ENCODE measurements around the gene BPIFA3. TPM values are rescaled to one million over a fixed set of nuclear protein-coding genes. Genes with fewer than 3 reads are reported as not detected.
A peak's percentile ranks its signal among the peaks of the same experiment; 100 is the strongest.

Gene BPIFA3
- total RNA-seq, 1 donor from 2014 or later = not detected

GRCh38 chr20:33240923-33241322 is 23.8 kb downstream of the BPIFA3 start:
- H3K27me3 Mint-ChIP-seq (ENCODE audit: insufficient read depth, low read depth) = peaks cover 7% of the 10 kb centered on the region
- no peak overlapping the region for H3K4me3 Mint-ChIP-seq

GRCh38 chr20:33242319-33243100 is 25.4 kb downstream of the BPIFA3 start:
- H3K27me3 Mint-ChIP-seq (ENCODE audit: insufficient read depth, low read depth) = peaks cover 7% of the 10 kb centered on the region
- H3K4me3 Mint-ChIP-seq = no peak overlapping the region
- no peaks in the 10 kb centered on the region for H3K27me3 ChIP-seq

More at GRCh38 chr20:33240923-33241322, 23.8 kb downstream of the BPIFA3 start:
- Mint-ChIP-seq H3K36me3 (no peaks in the 10 kb centered on the region), H3K27ac (no peak overlapping the region), H3K9me3 (no peaks in the 10 kb centered on the region), H3K4me1 (no peaks in the 10 kb centered on the region)
- TF ChIP-seq EZH2phosphoT487 (IDR thresholded peaks at IDR 0.05) = no peak
- no peak for TF ChIP-seq EZH2 (IDR thresholded peaks at IDR 0.05)
- no peak for TF ChIP-seq CTCF (IDR thresholded peaks at IDR 0.05)
- Histone ChIP-seq H3K36me3 (no peaks in the 10 kb centered on the region), H4K20me1 (ENCODE audit: low read depth) (no peaks in the 10 kb centered on the region), H3K79me2 (ENCODE audit: low read depth) (no peaks in the 10 kb centered on the region), H3K4me1 (no peaks in the 10 kb centered on the region), H3K27me3 (peaks cover 15% of the 10 kb centered on the region), H3K27ac (no peak overlapping the region), H3K9me3 (ENCODE audit: low read depth) (no peaks in the 10 kb centered on the region), H3K4me3 (no peak overlapping the region), H3K9ac (no peak overlapping the region), H3K4me2 (no peak overlapping the region), H3F3A (ENCODE audit: low read depth) (no peaks in the 10 kb centered on the region), H2AFZ (replicated peaks) (no peak overlapping the region)
- DNase-seq (ENCODE audit: low spot score) = no peak

GRCh38 chr20:33246077-33246476 is 28.9 kb downstream of the BPIFA3 start:
- H3K9me3 ChIP-seq (ENCODE audit: low read depth) = no peaks in the 10 kb centered on the region
- no peaks in the 10 kb centered on the region for H3K27me3 ChIP-seq
- Mint-ChIP-seq H3K36me3 (no peaks in the 10 kb centered on the region), H3K27ac (no peak overlapping the region), H3K4me1 (no peaks in the 10 kb centered on the region), H3K27me3 (ENCODE audit: insufficient read depth, low read depth) (peaks cover 6% of the 10 kb centered on the region), H3K9me3 (no peaks in the 10 kb centered on the region), H3K4me3 (no peak overlapping the region)
- H3K4me1 ChIP-seq = no peaks in the 10 kb centered on the region
- H3K9ac ChIP-seq = no peak overlapping the region
- no peak overlapping the region for H3K4me3 ChIP-seq
- H3F3A ChIP-seq (ENCODE audit: low read depth) = no peaks in the 10 kb centered on the region
- H3K4me2 ChIP-seq = no peak overlapping the region
- DNase-seq (ENCODE audit: low spot score) = no peak
- H2AFZ ChIP-seq (replicated peaks) = no peak overlapping the region
- no peaks in the 10 kb centered on the region for H4K20me1 ChIP-seq (ENCODE audit: low read depth)
- H3K27ac ChIP-seq = no peak overlapping the region
- no peaks in the 10 kb centered on the region for H3K36me3 ChIP-seq
- TF ChIP-seq EZH2phosphoT487 (IDR thresholded peaks at IDR 0.05) (no peak), EZH2 (IDR thresholded peaks at IDR 0.05) (no peak), CTCF (IDR thresholded peaks at IDR 0.05) (no peak)
- H3K79me2 ChIP-seq (ENCODE audit: low read depth) = no peaks in the 10 kb centered on the region

More at GRCh38 chr20:33242319-33243100, 25.4 kb downstream of the BPIFA3 start:
- no peaks in the 10 kb centered on the region for H3K79me2 ChIP-seq (ENCODE audit: low read depth)
- no peak overlapping the region for H3K27ac ChIP-seq
- Mint-ChIP-seq H3K36me3 (no peaks in the 10 kb centered on the region), H3K9me3 (no peaks in the 10 kb centered on the region), H3K4me1 (no peaks in the 10 kb centered on the region), H3K27ac (peak overlapping the region; percentile 55)
- no peak for DNase-seq (ENCODE audit: low spot score)
- no peaks in the 10 kb centered on the region for H3F3A ChIP-seq (ENCODE audit: low read depth)
- no peaks in the 10 kb centered on the region for H4K20me1 ChIP-seq (ENCODE audit: low read depth)
- no peaks in the 10 kb centered on the region for H3K9me3 ChIP-seq (ENCODE audit: low read depth)
- H3K9ac ChIP-seq = no peak overlapping the region
- H3K36me3 ChIP-seq = no peaks in the 10 kb centered on the region
- no peak for TF ChIP-seq EZH2phosphoT487 (IDR thresholded peaks at IDR 0.05)
- no peak for TF ChIP-seq CTCF (IDR thresholded peaks at IDR 0.05)
- no peak for TF ChIP-seq EZH2 (IDR thresholded peaks at IDR 0.05)
- H2AFZ ChIP-seq (replicated peaks) = no peak overlapping the region
- H3K4me1 ChIP-seq = no peaks in the 10 kb centered on the region
- no peak overlapping the region for H3K4me3 ChIP-seq
- no peak overlapping the region for H3K4me2 ChIP-seq

All from neural progenitor cell (in vitro differentiated cells).